HepG2 (cell line): ENCODE results near the gene IFI27L2. TPM values are rescaled to one million over a fixed set of nuclear protein-coding genes. Genes with fewer than 3 reads are reported as not detected.

ENCODE experiments used
- ATAC-seq: fragments of 200-7000 bp; cut with Tn5 transposase; 3 replicates; pipeline ENCODE4 v1.9.1; 2020; ENCODE audit warnings: mild to moderate bottlenecking, moderate library complexity
- BruUV-seq: library from RNA; stranded (reverse); fragments of 400-500 nt; replicated peaks from 2 replicates; lab custom pipeline; 2021; lab: Mats Ljungman, UMichigan
- CTCF ChIA-PET: fragments of 300-600 bp; formaldehyde crosslinking; extraction: SDS; loops from one replicate; lab custom pipeline; 2021; ENCODE audit warnings: low total read pairs, inconsistent platforms, low intra/inter-chr PET ratio; lab: Yijun Ruan, JAX
- POLR2A ChIA-PET: fragments of 350-600 bp; sonication (Branson Sonifier 250); formaldehyde crosslinking; loops from one replicate; lab custom pipeline; 2020; ENCODE audit warnings: antibody characterized with exemption, inconsistent platforms; lab: Yijun Ruan, JAX
- DNase-seq: peaks from one replicate; pipeline ENCODE4 v3.0.0-alpha.2; 2015; ENCODE audit warnings: low spot score
- FAIRE-seq: peaks from 3 replicates; lab custom pipeline; 2011; peaks lifted over from hg19 to GRCh38; lab: Jason Lieb, UNC
- H2AFZ ChIP-seq: one replicate; pipeline ENCODE4 v1.6.1; 2011; ENCODE audit warnings: low read length, inconsistent platforms
- H3K27ac ChIP-seq: fragments of 300-600 bp; 3 replicates; pipeline ENCODE4 v1.8.0; 2011; ENCODE audit warnings: mixed run types, mild to moderate bottlenecking, mixed read lengths, low read length, inconsistent platforms; ENCODE audit not compliant: insufficient read depth; ENCODE audit errors: extremely low read length
- H3K27me3 ChIP-seq, 2 experiments: fragments of 200-600 bp in 1 of 2; 2 replicates in 1 of 2; 3 replicates in 1 of 2; pipeline versions ENCODE4 v1.6.0 to v1.8.0; 2011; ENCODE audit warnings: low read length in 2 of 2, mild to moderate bottlenecking in 2 of 2, moderate library complexity in 2 of 2, inconsistent platforms in 1 of 2; ENCODE audit not compliant: insufficient read depth in 2 of 2, control insufficient read depth in 1 of 2
- H3K36me3 ChIP-seq, 2 experiments: fragments of 200-600 bp in 1 of 2; replicated peaks in 1 of 2; 2 replicates in 1 of 2; 3 replicates in 1 of 2; pipeline versions ENCODE4 v1.5.1 to v1.8.0; 2011; ENCODE audit warnings: low read length in 2 of 2, inconsistent platforms in 1 of 2; ENCODE audit not compliant: insufficient read depth in 2 of 2, control insufficient read depth in 1 of 2
- H3K4me1 ChIP-seq: 2 replicates; pipeline ENCODE4 v1.5.1; 2012; ENCODE audit warnings: low read length, inconsistent platforms; ENCODE audit not compliant: insufficient read depth
- H3K4me2 ChIP-seq: 2 replicates; pipeline ENCODE4 v1.6.0; 2011; ENCODE audit warnings: low read depth, low read length, inconsistent platforms
- H3K4me3 ChIP-seq, 3 experiments: fragments of 200-600 bp in 1 of 3; sonication (generic), shearing (Covaris generic) in 1 of 3; replicated peaks in 1 of 3; 2 replicates each; pipeline ENCODE4 v1.5.1; 2011 to 2016; ENCODE audit warnings: low read length in 3 of 3, inconsistent platforms in 2 of 3, low read depth in 2 of 3, mild to moderate bottlenecking in 2 of 3, control low read depth in 1 of 3, mixed read lengths in 1 of 3; ENCODE audit not compliant: insufficient read depth in 1 of 3
- H3K79me2 ChIP-seq: one replicate; pipeline ENCODE4 v1.6.1; 2011; ENCODE audit warnings: low read length, inconsistent platforms; ENCODE audit not compliant: insufficient read depth
- H3K9ac ChIP-seq: 2 replicates; pipeline ENCODE4 v1.6.0; 2011; ENCODE audit warnings: mild to moderate bottlenecking, low read depth, low read length, inconsistent platforms; ENCODE audit not compliant: insufficient read depth
- H3K9me3 ChIP-seq: 2 replicates; pipeline ENCODE4 v1.5.1; 2012; ENCODE audit warnings: mild to moderate bottlenecking, low read length
- H4K20me1 ChIP-seq: 2 replicates; pipeline ENCODE4 v1.6.0; 2011; ENCODE audit warnings: inconsistent platforms, mild to moderate bottlenecking, low read length, moderate library complexity; ENCODE audit not compliant: insufficient read depth
- DMAP1 ChIP-seq: IDR thresholded peaks from 2 replicates; pipeline ENCODE4 v1.6.1; 2016
- HDAC6 ChIP-seq: fragments of 200-600 bp; sonication (generic); IDR thresholded peaks from 2 replicates; pipeline ENCODE4 v1.7.0; 2017; ENCODE audit warnings: mild to moderate bottlenecking, antibody characterized with exemption, low read length, low read depth
- HIVEP1 ChIP-seq: sonication (generic); formaldehyde crosslinking; IDR thresholded peaks from 2 replicates; pipeline ENCODE4 v1.4.0; 2020; ENCODE audit warnings: mild to moderate bottlenecking, missing genetic modification reagents
- HMG20A ChIP-seq: IDR thresholded peaks from 2 replicates; pipeline ENCODE4 v1.6.1; 2016; ENCODE audit warnings: borderline replicate concordance
- JUN ChIP-seq: sonication (generic); formaldehyde crosslinking; IDR thresholded peaks from 2 replicates; pipeline ENCODE4 v1.4.0; 2020; ENCODE audit warnings: mild to moderate bottlenecking, missing genetic modification reagents
- MXD4 ChIP-seq: IDR thresholded peaks from 2 replicates; pipeline ENCODE4 v1.6.1; 2016; ENCODE audit warnings: mild to moderate bottlenecking, missing biosample characterization, missing genetic modification reagents
- NR2F1 ChIP-seq, 2 experiments: fragments of 450-650 bp in 1 of 2; formaldehyde crosslinking in 1 of 2; IDR thresholded peaks; 2 replicates each; pipeline versions ENCODE4 v1.5.0 to v1.6.1; 2016 to 2020; ENCODE audit warnings: mild to moderate bottlenecking in 1 of 2, missing compliant biosample characterization in 1 of 2, missing genetic modification reagents in 1 of 2, moderate library complexity in 1 of 2
- PHF21A ChIP-seq: sonication (generic); formaldehyde crosslinking; IDR thresholded peaks from 2 replicates; pipeline ENCODE4 v1.5.0; 2020; ENCODE audit warnings: mild to moderate bottlenecking, missing genetic modification reagents
- ZNF264 ChIP-seq: sonication (generic); formaldehyde crosslinking; IDR thresholded peaks from 2 replicates; pipeline ENCODE4 v1.4.0; 2020; ENCODE audit warnings: missing genetic modification reagents
- ZNF567 ChIP-seq: sonication (generic); formaldehyde crosslinking; IDR thresholded peaks from 2 replicates; pipeline ENCODE4 v1.8.1; 2023; ENCODE audit warnings: mild to moderate bottlenecking, missing genetic modification reagents, borderline replicate concordance
- ZNF678 ChIP-seq: sonication (generic); formaldehyde crosslinking; IDR thresholded peaks from 2 replicates; pipeline ENCODE4 v1.4.0; 2020; ENCODE audit warnings: mild to moderate bottlenecking, missing genetic modification reagents
- ZNF841 ChIP-seq: sonication (generic); formaldehyde crosslinking; IDR thresholded peaks from 2 replicates; pipeline ENCODE4 v1.8.1; 2023; ENCODE audit warnings: missing genetic modification reagents, borderline replicate concordance
- WGBS: methylation state at CpG from one replicate; pipeline ENCODE4 v1.1.6; 2017; ENCODE audit warnings: low lambda C conversion rate; 5-methylcytosine and 5-hydroxymethylcytosine counted together
- in situ Hi-C: cut with HindIII; loops from 2 replicates; pipeline ENCODE4 v1.10.0; 2017; ENCODE audit warnings: low pct_unique_long_range_greater_than_20kb; ENCODE audit not compliant: extremely low pct_ligation_motif_present
- intact Hi-C: fragments of 100-400 bp; cut with micrococcal nuclease; formaldehyde crosslinking; loops from one replicate; pipeline ENCODE4 v1.10.0; 2022; ENCODE audit not compliant: unreplicated experiment
- polyA plus RNA-seq, 8 experiments: library from polyadenylated mRNA; depleted of rRNA in 3 of 8; stranded (reverse) in 7 of 8; unstranded in 1 of 8; fragments of >200 nt; fragmentation: Illumina TruSeq in 4 of 8; extraction: Trizol in 4 of 8; gene quantifications; 2 replicates each; pipeline versions ENCODE4 v1.2.1 to v1.2.3, GENCODE V29; 2011 to 2016; ENCODE audit warnings: low read depth in 4 of 8, missing spikeins in 1 of 8, mixed read lengths in 1 of 8; ENCODE audit not compliant: insufficient read depth in 1 of 8
- total RNA-seq, 5 experiments: library from RNA; depleted of rRNA; stranded (reverse); fragments of >200 nt; fragmentation: Illumina TruSeq; extraction: Trizol; gene quantifications; 2 replicates each; pipeline ENCODE4 v1.2.3, GENCODE V29; 2016; ENCODE audit warnings: low read depth in 1 of 5
- TF ChIP-seq, protein P1 (sequence below): sonication (generic); formaldehyde crosslinking; conservative IDR thresholded peaks from 2 replicates; pipeline ENCODE4 v1.4.0; 2020; ENCODE audit warnings: missing genetic modification reagents

IFI27L2 gene
- total and polyA plus RNA-seq, 2 of the 13 experiments (the other 11 are each of a cell fraction or from before 2014, with no cell fraction given) = 4.3 to 4.8 TPM

DNA sequence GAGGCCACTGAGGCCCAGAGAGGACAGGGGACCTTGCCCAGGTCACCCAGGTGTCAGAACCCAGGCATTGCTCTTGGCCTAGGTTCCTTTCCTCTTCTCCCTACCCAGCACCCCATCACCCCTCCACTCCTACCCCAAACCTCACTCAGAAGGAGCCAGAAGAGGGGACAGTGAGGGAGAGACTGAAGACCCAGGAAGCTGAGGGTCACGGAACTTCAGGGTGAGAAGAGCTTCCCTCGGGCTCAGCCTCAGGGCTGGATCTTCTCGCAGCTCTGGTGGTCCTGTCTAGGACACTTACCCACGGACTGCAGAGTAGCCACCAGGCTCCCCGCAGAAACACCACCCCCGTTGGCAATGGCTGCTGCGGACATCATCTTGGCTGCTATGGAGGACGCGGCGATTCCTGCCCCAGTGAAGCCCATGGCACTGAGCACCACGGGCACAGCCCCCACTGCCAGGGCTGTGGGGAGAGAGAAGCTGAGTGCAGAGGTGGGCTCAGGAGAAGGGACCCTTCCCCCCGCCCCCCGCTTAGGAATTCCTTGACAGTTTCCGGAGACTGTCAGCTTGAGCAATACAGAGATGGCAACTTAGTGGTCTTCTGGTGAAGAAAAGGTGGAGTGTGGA is 1.1 kb downstream of the IFI27L2 start:
- in situ Hi-C loops = no loop called here
- peaks cover 32% of the 10 kb centered on the region for H3K4me1 ChIP-seq
- no peak overlapping the region for H2AFZ ChIP-seq
- H3K79me2 ChIP-seq = no peaks in the 10 kb centered on the region
- H3K4me2 ChIP-seq = no peak overlapping the region
- WGBS = 59% methylated on average over 8 of the region's 14 CpGs
- intact Hi-C loops = loop anchor here (5.0 kb wide), 1 partner anchor 46 kb away; the partner anchor contains the start of genes DDX24 and IFI27L1
- no peaks in the 10 kb centered on the region for H3K36me3 ChIP-seq
- ATAC-seq (peak; percentile 11; the same call in 1 of the 3 replicates), FAIRE-seq (no peak), DNase-seq (no peak)
- no peak overlapping the region for H3K27ac ChIP-seq
- ChIA-PET POLR2A (interaction anchor here (1.4 kb wide), 1 partner anchor 77 kb away, joined by 3 read pairs; no protein-coding TSS in a partner anchor), CTCF (no interaction called here)
- TF ChIP-seq ZNF264 (CRISPR knock-in tag) = no peak
- no peak for TF ChIP-seq JUN (CRISPR knock-in tag)
- no peak for TF ChIP-seq ZNF841 (CRISPR knock-in tag)
- TF ChIP-seq NR2F1 (CRISPR knock-in tag; IDR thresholded peaks at IDR 0.05) = no peak
- no peak for TF ChIP-seq MXD4
- no peak for TF ChIP-seq ZNF678 (CRISPR knock-in tag)
- TF ChIP-seq, protein P1, sequence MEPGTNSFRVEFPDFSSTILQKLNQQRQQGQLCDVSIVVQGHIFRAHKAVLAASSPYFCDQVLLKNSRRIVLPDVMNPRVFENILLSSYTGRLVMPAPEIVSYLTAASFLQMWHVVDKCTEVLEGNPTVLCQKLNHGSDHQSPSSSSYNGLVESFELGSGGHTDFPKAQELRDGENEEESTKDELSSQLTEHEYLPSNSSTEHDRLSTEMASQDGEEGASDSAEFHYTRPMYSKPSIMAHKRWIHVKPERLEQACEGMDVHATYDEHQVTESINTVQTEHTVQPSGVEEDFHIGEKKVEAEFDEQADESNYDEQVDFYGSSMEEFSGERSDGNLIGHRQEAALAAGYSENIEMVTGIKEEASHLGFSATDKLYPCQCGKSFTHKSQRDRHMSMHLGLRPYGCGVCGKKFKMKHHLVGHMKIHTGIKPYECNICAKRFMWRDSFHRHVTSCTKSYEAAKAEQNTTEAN = no peak
- TF ChIP-seq DMAP1 (CRISPR knock-in tag) = no peak
- no peak for TF ChIP-seq ZNF567
- TF ChIP-seq PHF21A (CRISPR knock-in tag) = no peak
- TF ChIP-seq HIVEP1 (CRISPR knock-in tag) = no peak
- TF ChIP-seq HMG20A = no peak
- no peak for TF ChIP-seq HDAC6
- no peaks in the 10 kb centered on the region for H4K20me1 ChIP-seq
- BruUV-seq = no TSS peak
- H3K4me3 ChIP-seq = no peak overlapping the region
- H3K9me3 ChIP-seq = no peaks in the 10 kb centered on the region
- peaks cover 2 to 20% of the 10 kb centered on the region in 2 experiments for H3K27me3 ChIP-seq
- H3K9ac ChIP-seq = no peak overlapping the region
